Mammary epithelial cell (primary cell): ENCODE results near the gene HYDIN.
"Not testable (repeated sequence)": the region's sequence is repeated elsewhere in the genome, so short reads cannot be mapped to it uniquely, and the experiment has no call there.

Experiments
- EZH2 ChIP-seq: IDR thresholded peaks from 2 replicates; pipeline ENCODE4 v1.6.1; 2012; ENCODE audit warnings: low read length, inconsistent platforms, borderline replicate concordance
- TF ChIP-seq, protein P1 (sequence below), 2 donors: IDR thresholded peaks in 1 of 2; conservative IDR thresholded peaks in 1 of 2; 2 replicates each; pipeline ENCODE4 v1.5.1; 2011 to 2012; ENCODE audit warnings: inconsistent platforms in 2 of 2, low read length in 2 of 2, mild to moderate bottlenecking in 2 of 2, control low read depth in 1 of 2, low read depth in 1 of 2; ENCODE audit not compliant: insufficient read depth in 1 of 2; ENCODE audit errors: extremely low read depth in 1 of 2

DNA sequence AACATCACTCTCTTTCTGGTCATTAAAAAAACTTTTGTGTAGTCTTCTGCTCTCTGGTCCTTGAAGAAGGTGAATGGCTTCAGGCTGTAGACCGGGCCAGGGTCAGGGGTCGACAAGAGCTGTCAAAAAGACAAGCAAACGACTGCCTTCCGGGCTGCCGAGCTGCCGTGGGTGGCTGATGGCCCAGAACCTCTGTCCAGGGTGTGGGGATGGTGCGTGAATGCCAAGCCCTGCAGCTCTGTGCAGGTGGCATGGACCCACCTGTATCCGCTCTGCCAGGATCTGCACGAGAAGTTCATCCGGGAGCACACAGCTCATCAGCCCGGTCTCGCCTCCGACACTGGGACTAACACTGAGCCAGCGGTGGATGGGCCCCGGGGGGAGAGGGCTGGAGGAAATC is 287.0 kb downstream of the HYDIN start:
- TF ChIP-seq, protein P1, sequence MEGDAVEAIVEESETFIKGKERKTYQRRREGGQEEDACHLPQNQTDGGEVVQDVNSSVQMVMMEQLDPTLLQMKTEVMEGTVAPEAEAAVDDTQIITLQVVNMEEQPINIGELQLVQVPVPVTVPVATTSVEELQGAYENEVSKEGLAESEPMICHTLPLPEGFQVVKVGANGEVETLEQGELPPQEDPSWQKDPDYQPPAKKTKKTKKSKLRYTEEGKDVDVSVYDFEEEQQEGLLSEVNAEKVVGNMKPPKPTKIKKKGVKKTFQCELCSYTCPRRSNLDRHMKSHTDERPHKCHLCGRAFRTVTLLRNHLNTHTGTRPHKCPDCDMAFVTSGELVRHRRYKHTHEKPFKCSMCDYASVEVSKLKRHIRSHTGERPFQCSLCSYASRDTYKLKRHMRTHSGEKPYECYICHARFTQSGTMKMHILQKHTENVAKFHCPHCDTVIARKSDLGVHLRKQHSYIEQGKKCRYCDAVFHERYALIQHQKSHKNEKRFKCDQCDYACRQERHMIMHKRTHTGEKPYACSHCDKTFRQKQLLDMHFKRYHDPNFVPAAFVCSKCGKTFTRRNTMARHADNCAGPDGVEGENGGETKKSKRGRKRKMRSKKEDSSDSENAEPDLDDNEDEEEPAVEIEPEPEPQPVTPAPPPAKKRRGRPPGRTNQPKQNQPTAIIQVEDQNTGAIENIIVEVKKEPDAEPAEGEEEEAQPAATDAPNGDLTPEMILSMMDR (conservative IDR thresholded peaks at IDR 0.05 in 1 of 2, IDR thresholded peaks at IDR 0.05 in 1 of 2; ENCODE audit: extremely low read depth in 1 of 2, insufficient read depth in 1 of 2, low read depth in 1 of 2, low read length in 2 of 2), result not testable (repeated sequence)
- not testable (repeated sequence) for TF ChIP-seq EZH2
